ENCODE data around the gene PLA2G2A. TPM values are rescaled to one million over a fixed set of nuclear protein-coding genes. Genes with fewer than 3 reads are reported as not detected.

PLA2G2A gene
- total RNA-seq: not detected in 2 replicates

GRCh38 chr1:19979494-19979977 lies at the start of gene PLA2G2A:
PLA2G2A (minus strand) TSS chr1:19979618; CDS start chr1:19978773, 845 bp downstream.

Other genes starting within 250 kb of the PLA2G2A start
- gene TMCO4, start 179.7 kb downstream of the PLA2G2A start, total RNA-seq: 6.8 and 7.9 TPM in 2 replicates
- gene RNF186, start 164.3 kb downstream of the PLA2G2A start, total RNA-seq: not detected in 2 replicates
- 1.8 and 2.1 TPM in 2 replicates for gene OTUD3, start 97.2 kb downstream of the PLA2G2A start, total RNA-seq
- gene PLA2G2E, start 56.0 kb downstream of the PLA2G2A start, total RNA-seq: not detected in 2 replicates
- 4.0 and 5.5 TPM in 2 replicates for gene PLA2G5, start 90.6 kb upstream of the PLA2G2A start, total RNA-seq
- not detected in 2 replicates for gene PLA2G2D, start 139.9 kb upstream of the PLA2G2A start, total RNA-seq
- not detected in 2 replicates for gene PLA2G2F, start 159.7 kb upstream of the PLA2G2A start, total RNA-seq
- 0.07 and 0.39 TPM in 2 replicates for gene UBXN10, start 206.5 kb upstream of the PLA2G2A start, total RNA-seq
- gene PLA2G2C, start 206.9 kb upstream of the PLA2G2A start, total RNA-seq: not detected in 2 replicates

Data from mammary microvascular endothelial cell (primary cell).